Small intestine (tissue), 16 donors: ENCODE data around the gene DNAJB6. TPM values are rescaled to one million over a fixed set of nuclear protein-coding genes. Genes with fewer than 3 reads are reported as not detected.

Experiments
- DNase-seq, 2 donors: peaks; one replicate each; pipeline versions ENCODE4 v3.0.0 to v3.0.0-alpha.2; 2013
- FAIRE-seq: peaks from 2 replicates; lab custom pipeline; 2012; peaks lifted over from hg19 to GRCh38; lab: Jason Lieb, UNC
- H3K27ac ChIP-seq, 3 donors: one replicate each; pipeline ENCODE4 v1.5.1; 2013; ENCODE audit warnings: low read length in 2 of 3, mild to moderate bottlenecking in 2 of 3, control low read depth in 1 of 3, inconsistent platforms in 1 of 3, low read depth in 1 of 3, moderate library complexity in 1 of 3
- H3K27me3 ChIP-seq, 3 donors: one replicate each; pipeline ENCODE4 v1.6.1; 2013; ENCODE audit warnings: low read length in 3 of 3, inconsistent platforms in 1 of 3; ENCODE audit not compliant: control insufficient read depth in 3 of 3, insufficient read depth in 3 of 3
- H3K36me3 ChIP-seq, 3 donors: one replicate each; pipeline ENCODE4 v1.6.1; 2013; ENCODE audit warnings: low read length in 3 of 3, inconsistent platforms in 1 of 3, low read depth in 1 of 3, mild to moderate bottlenecking in 1 of 3, moderate library complexity in 1 of 3; ENCODE audit not compliant: control insufficient read depth in 3 of 3, insufficient read depth in 2 of 3
- H3K4me1 ChIP-seq, 3 donors: one replicate each; pipeline ENCODE4 v1.6.1; 2013; ENCODE audit warnings: low read length in 2 of 3, inconsistent platforms in 1 of 3, low read depth in 1 of 3, mild to moderate bottlenecking in 1 of 3, moderate library complexity in 1 of 3; ENCODE audit not compliant: control insufficient read depth in 3 of 3, insufficient read depth in 2 of 3
- H3K4me3 ChIP-seq, 3 donors: one replicate each; pipeline ENCODE4 v1.5.1; 2013; ENCODE audit warnings: low read length in 3 of 3, control low read depth in 1 of 3, inconsistent platforms in 1 of 3, low read depth in 1 of 3, mild to moderate bottlenecking in 1 of 3, moderate library complexity in 1 of 3
- H3K9me3 ChIP-seq, 2 donors: one replicate each; pipeline ENCODE4 v1.6.1; 2013; ENCODE audit warnings: low read depth in 1 of 2, low read length in 1 of 2; ENCODE audit not compliant: control insufficient read depth in 2 of 2, insufficient read depth in 1 of 2
- WGBS, 3 donors: extraction: QIAGEN DNeasy Blood & Tissue Kit; methylation state at CpG; one replicate each; pipeline ENCODE4 v1.1.7; 2013; 5-methylcytosine and 5-hydroxymethylcytosine counted together
- long read RNA-seq, 10 donors: transcript quantifications; one replicate each; lab custom pipeline, GENCODE V29; 2026
- polyA plus RNA-seq, 4 donors: library from polyadenylated mRNA; stranded (reverse) in 3 of 4; unstranded in 1 of 4; fragments of 200-250 nt in 3 of 4; fragments of 120-200 nt in 1 of 4; gene quantifications; one replicate each; pipeline versions ENCODE4 v1.2.1 to v1.2.3, GENCODE V29; 2013
- donor health status: healthy with polysubstance abuse.
- donor health status: control.
- donor health status: control.
- donor health status: Bipolar disorder and iron deficiency.
- donor health status: healthy.

Gene DNAJB6
- polyA plus RNA-seq: 10 to 100 TPM; 61.7 to 88.1 (median 66.9) TPM
- long read RNA-seq, donor 1, full-length matches to known transcripts: 53 of 70 reads
- long read RNA-seq, donor 1, partial matches to known transcripts: 17 of 70 reads
- long read RNA-seq, donor 1, other reads (novel, unspliced or antisense): 0 of 70 reads
- long read RNA-seq, donor 2, full-length matches to known transcripts: 10 of 10 reads
- long read RNA-seq, donor 2, partial matches to known transcripts: 0 of 10 reads
- long read RNA-seq, donor 2, other reads (novel, unspliced or antisense): 0 of 10 reads
- long read RNA-seq, donor 3, transcript DNAJB6-204 (8 exons, 1,609 nt): major isoform, 8 of 12 reads
- long read RNA-seq, donor 3, partial matches to known transcripts: 0 of 12 reads
- long read RNA-seq, donor 3, other reads (novel, unspliced or antisense): 0 of 12 reads
- long read RNA-seq, donor 4: 0 reads
- long read RNA-seq, donor 5, full-length matches to known transcripts: 11 of 11 reads
- long read RNA-seq, donor 5, partial matches to known transcripts: 0 of 11 reads
- long read RNA-seq, donor 5, other reads (novel, unspliced or antisense): 0 of 11 reads
- long read RNA-seq, donor 6, full-length matches to known transcripts: 20 of 20 reads
- long read RNA-seq, donor 6, partial matches to known transcripts: 0 of 20 reads
- long read RNA-seq, donor 6, other reads (novel, unspliced or antisense): 0 of 20 reads
- long read RNA-seq, donor 7, full-length matches to known transcripts: 78 of 202 reads
- long read RNA-seq, donor 7, partial matches to known transcripts: 124 of 202 reads
- long read RNA-seq, donor 7, other reads (novel, unspliced or antisense): 0 of 202 reads
- long read RNA-seq, donor 8, transcript DNAJB6-204 (8 exons, 1,609 nt): major isoform, 5 of 8 reads
- long read RNA-seq, donor 8, partial matches to known transcripts: 0 of 8 reads
- long read RNA-seq, donor 8, other reads (novel, unspliced or antisense): 0 of 8 reads
- long read RNA-seq, donor 9, partial matches to known transcripts: 0 of 5 reads
- long read RNA-seq, donor 9, other reads (novel, unspliced or antisense): 0 of 5 reads
- long read RNA-seq, donor 10, full-length matches to known transcripts: 31 of 39 reads
- long read RNA-seq, donor 10, partial matches to known transcripts: 8 of 39 reads
- long read RNA-seq, donor 10, other reads (novel, unspliced or antisense): 0 of 39 reads

DNA sequence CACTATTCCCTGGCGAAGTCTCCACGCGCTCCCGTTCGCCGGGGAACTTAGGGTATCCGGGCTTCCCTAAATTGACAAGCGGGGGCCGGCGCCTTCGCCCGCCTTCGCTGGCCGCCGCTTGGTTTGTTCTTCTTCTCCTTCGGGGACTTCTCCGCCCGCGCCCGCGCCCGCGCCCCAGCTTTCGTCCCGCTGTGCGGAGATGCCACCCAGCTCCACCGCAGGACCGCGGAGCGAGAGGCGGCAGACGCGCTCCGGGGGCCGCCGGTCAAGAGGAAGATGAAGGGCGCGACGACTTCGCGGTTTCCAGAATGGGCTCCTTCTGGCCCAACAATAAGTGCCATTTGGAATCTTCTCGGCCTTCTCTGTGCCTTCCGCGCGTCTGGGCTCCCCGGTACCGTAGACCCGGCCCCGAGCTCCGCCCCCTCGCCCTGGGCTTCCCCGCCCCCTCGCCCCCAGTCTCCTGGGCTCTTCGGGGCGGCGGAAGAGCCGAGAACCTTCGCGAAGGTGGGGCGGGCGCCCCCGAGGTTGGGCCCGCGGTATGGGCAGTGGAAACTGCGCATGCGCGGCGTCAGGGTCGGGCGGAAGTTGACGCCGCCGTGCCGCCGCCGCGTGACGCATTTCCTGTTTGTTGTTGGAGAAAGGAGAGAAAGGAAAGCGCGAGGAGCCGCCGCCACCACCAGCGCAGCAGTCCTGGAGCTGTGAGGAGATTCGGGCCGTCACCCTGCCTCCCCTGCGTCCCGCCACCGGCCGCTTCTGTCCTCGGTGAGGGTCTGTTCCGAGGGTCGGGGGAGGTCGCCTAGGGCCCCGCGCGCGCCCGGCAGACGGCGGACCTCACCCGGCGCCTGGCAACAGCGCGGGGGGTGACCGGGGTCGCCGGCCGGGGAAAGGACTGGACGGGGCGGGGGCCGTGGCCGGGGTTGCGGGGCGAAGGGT, at the start of gene DNAJB6:
DNAJB6 (plus strand) TSS at position 622 of the 933 bp plus-strand sequence. CDS start 21,569 bp downstream, outside the sequence.
- Histone ChIP-seq H3K4me3 (peak within 1 kb of the TSS; percentile 62 to 86 (median 75)), H3K36me3 (no peaks in the 10 kb centered on the region), H3K4me1 (peaks cover 4 to 15% (median 5%) of the 10 kb centered on the region in 3 donors), H3K27ac (peak within 1 kb of the TSS; percentile 81 to 97 (median 87)), H3K27me3 (peaks cover 0 to 9% (median 0%) of the 10 kb centered on the region in 3 donors), H3K9me3 (peaks cover 0 to 9% of the 10 kb centered on the region in 2 donors)
- 1% methylated on average over 96 to 114 of the region's 114 CpGs for WGBS, 3 donors
- FAIRE-seq (no peak), DNase-seq (peak; percentile 91 to 98)

DNA sequence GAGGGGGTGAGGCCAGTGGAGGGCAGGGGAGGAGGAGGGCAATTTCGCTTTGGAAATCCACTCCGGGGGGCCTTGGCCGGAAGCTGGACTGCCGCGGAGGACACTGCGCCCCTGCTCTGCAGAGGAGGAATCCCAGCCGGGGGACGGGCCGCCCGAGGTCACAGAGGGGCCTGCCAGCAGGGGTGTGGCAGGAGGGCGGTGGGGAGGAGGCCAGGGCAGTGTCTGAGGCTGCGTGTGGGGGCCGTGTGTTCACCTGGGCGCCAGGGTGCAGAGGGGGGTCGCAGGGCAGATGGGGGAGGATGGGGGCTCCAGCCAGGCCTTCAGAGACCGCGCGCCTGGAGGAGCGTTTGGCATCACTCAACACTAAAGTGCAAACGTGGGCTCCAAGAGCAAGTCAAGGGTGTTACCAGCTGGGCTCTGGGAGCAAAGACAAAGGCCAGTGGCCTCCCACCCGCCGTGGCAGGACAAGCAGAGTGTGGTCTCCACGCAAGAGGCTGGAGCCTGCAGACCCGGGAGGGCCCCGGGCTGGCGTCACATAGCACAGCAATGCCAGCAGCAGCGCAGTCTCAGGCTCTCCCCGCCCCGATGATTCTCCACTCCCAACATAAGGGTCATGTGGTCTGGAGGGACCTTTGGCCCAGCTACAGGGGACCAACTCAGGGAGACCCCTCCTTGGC, 45.3 kb upstream of the DNAJB6 start:
- DNase-seq: no peak
- Histone ChIP-seq H3K4me1 (no peaks in the 10 kb centered on the region), H3K4me3 (no peak overlapping the region), H3K27me3 (no peaks in the 10 kb centered on the region), H3K36me3 (no peaks in the 10 kb centered on the region), H3K27ac (no peak overlapping the region), H3K9me3 (peaks cover 0 to 7% of the 10 kb centered on the region in 2 donors)
- no peak for FAIRE-seq
- 71 to 82% (median 74%) methylated on average over 27 to 29 of the region's 29 CpGs for WGBS, 3 donors

DNA sequence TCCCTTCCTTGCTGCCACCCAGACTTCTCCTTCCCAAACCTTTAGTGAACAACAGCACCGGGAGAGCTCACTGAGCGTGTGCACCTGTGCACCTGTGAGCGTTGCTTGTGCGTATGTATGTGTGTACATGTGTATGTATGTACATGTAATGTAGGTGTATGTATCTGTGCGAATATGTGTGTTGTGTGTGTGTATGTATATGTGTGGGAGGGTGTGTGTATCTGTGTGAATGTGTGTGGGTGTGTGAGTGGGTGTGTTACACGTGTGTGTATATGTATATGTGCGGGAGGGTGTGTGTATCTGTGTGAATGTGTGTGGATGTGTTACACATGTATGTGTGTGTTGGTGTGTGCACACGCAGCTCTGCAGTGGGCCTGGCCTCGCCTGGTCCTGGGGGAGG, 44.5 kb upstream of the DNAJB6 start:
- no peak overlapping the region for H3K4me3 ChIP-seq
- DNase-seq (no peak), FAIRE-seq (no peak)
- no peak overlapping the region for H3K27ac ChIP-seq
- no peaks in the 10 kb centered on the region for H3K27me3 ChIP-seq
- no peaks in the 10 kb centered on the region for H3K4me1 ChIP-seq
- 45 to 87% (median 69%) methylated on average over 9 of the region's 9 CpGs for WGBS, 3 donors
- peaks cover 0 to 7% of the 10 kb centered on the region in 2 donors for H3K9me3 ChIP-seq
- H3K36me3 ChIP-seq: no peaks in the 10 kb centered on the region

DNA sequence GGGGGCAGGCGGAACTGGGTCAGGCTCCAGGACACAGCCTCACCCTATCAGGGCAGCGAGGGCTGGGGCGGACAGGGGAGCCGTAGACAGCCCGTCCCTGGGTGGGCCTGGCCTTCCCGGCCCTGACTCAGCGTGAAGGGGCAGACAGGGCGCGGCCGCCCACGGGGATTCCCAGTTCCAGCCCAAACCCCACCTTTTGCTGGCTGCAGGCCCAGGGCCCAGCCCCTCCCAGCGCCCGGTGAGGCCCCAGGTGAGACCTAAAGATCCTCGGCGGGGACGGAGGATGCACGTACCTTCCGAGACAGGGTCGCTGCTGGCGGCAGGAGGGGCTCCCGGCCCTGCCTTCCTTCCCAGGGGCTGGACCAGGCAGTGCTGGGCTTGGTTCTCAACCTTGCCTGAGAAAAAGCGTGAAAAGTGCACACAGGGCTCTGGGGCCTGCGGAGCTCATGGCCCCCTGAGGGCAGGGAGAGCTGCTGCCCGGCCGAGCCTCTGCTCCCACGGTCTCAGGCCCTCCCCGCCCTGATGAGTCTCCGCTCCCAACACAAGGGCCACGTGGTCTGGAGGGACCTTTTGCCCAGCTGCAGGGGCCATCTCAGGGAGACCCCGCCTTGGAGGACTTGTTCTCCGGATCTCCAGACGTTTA, 43.9 kb upstream of the DNAJB6 start:
- Histone ChIP-seq H3K27ac (no peak overlapping the region), H3K4me3 (peak overlapping the region in 1 of 3 donors; percentile 8), H3K36me3 (no peaks in the 10 kb centered on the region), H3K27me3 (no peaks in the 10 kb centered on the region), H3K9me3 (peaks cover 0 to 7% of the 10 kb centered on the region in 2 donors), H3K4me1 (no peaks in the 10 kb centered on the region)
- peak; percentile 44 to 52 for DNase-seq
- no peak for FAIRE-seq
- 20 to 52% (median 35%) methylated on average over 26 to 32 of the region's 32 CpGs for WGBS, 3 donors

DNA sequence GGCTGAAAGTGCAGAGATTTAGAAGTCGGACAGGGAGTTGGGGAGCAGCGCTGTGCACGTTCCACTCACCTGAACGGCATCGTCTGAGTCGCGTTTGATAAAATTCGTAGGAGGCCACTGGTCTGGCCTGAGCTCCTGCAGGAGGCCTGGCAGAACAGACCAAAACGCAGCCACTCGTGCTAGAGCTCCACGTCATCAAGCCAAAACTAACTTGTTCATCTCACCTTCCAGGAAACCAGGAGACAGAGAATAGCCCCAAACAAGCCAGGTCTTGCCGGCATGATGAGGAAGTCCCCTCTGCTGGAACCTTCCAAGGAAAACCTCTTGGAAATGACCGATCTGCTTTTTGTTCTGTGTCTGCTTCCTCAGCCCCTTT, 43.4 kb upstream of the DNAJB6 start:
- no peak overlapping the region for H3K4me3 ChIP-seq
- 48 to 82% (median 59%) methylated on average over 13 of the region's 13 CpGs for WGBS, 3 donors
- no peaks in the 10 kb centered on the region for H3K36me3 ChIP-seq
- H3K27ac ChIP-seq: no peak overlapping the region
- no peaks in the 10 kb centered on the region for H3K27me3 ChIP-seq
- H3K9me3 ChIP-seq: peaks cover 0 to 7% of the 10 kb centered on the region in 2 donors
- H3K4me1 ChIP-seq: no peaks in the 10 kb centered on the region
- DNase-seq (no peak), FAIRE-seq (no peak)

DNA sequence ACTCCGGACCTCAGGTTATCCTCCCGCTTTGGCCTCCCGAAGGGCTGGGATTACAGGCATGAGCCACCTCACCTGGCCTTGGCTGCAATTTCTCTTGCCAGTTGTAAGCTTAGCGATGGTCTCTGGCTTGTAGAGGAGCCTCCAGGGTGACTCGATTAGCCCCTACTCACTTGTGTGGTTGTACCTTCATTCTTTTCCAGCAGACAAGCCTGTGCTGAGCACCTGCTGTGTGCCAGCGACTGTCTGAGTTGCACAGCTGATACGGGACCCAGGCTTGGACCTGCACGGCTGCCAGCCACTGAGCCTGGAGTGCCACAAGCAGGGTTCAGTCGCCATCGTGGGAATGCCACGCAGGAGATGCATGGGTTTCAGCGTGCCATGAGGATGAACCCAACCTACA, 42.0 kb upstream of the DNAJB6 start:
- no peaks in the 10 kb centered on the region for H3K9me3 ChIP-seq
- 82 to 89% (median 88%) methylated on average over 12 of the region's 12 CpGs for WGBS, 3 donors
- DNase-seq (no peak), FAIRE-seq (no peak)
- H3K27me3 ChIP-seq: no peaks in the 10 kb centered on the region
- H3K4me1 ChIP-seq: no peaks in the 10 kb centered on the region
- no peaks in the 10 kb centered on the region for H3K36me3 ChIP-seq
- no peak overlapping the region for H3K4me3 ChIP-seq
- H3K27ac ChIP-seq: no peak overlapping the region

DNA sequence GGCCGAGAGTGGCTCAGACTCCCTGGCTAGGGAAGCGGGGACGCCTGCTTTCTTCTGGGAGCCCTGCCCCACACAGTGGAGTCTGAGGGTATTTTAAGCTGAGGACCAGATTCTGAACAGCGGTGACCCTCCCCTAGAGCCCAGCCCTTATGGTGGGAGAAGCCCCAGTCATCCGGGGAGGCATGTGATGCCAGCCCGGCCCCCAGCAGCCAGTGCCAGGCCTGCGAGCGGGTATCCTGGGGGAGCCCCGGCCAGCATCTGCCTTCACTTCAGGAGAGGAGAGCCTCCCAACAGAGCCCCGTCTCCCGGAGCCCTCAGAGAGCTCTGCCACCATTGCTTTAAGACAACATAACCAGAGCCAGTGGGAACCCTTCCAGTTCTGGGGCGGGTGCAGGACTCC, 41.5 kb upstream of the DNAJB6 start:
- no peak overlapping the region for H3K4me3 ChIP-seq
- no peaks in the 10 kb centered on the region for H3K36me3 ChIP-seq
- 85 to 90% (median 87%) methylated on average over 12 of the region's 12 CpGs for WGBS, 3 donors
- no peaks in the 10 kb centered on the region for H3K4me1 ChIP-seq
- DNase-seq (no peak), FAIRE-seq (no peak)
- no peak overlapping the region for H3K27ac ChIP-seq
- no peaks in the 10 kb centered on the region for H3K9me3 ChIP-seq
- H3K27me3 ChIP-seq: no peaks in the 10 kb centered on the region
